Prostate gland (tissue), 2 donors: ENCODE data around the gene STRN3. TPM values are rescaled to one million over a fixed set of nuclear protein-coding genes. Genes with fewer than 3 reads are reported as not detected.

Experiments
- DNase-seq: peaks from one replicate; pipeline ENCODE4 v3.0.0-alpha.2; 2019; ENCODE audit warnings: low spot score
- H3K27ac ChIP-seq, 2 donors: fragments of 200-600 bp; sonication (generic); 2 replicates each; pipeline ENCODE4 v1.5.1; 2017 to 2019
- H3K27me3 ChIP-seq: fragments of 200-600 bp; sonication (generic); replicated peaks from 2 replicates; pipeline ENCODE4 v1.5.1; 2019; ENCODE audit not compliant: insufficient read depth
- H3K36me3 ChIP-seq, 2 donors: fragments of 200-600 bp; sonication (generic); 1 replicate in 1 of 2; 2 replicates in 1 of 2; pipeline versions ENCODE4 v1.5.1 to v1.8.1; 2017 to 2019
- H3K4me1 ChIP-seq: fragments of 200-600 bp; sonication (generic); replicated peaks from 2 replicates; pipeline ENCODE4 v1.5.1; 2019
- H3K4me3 ChIP-seq, 2 donors: fragments of 200-600 bp; sonication (generic); 2 replicates each; pipeline ENCODE4 v1.5.1; 2017 to 2019
- H3K9me3 ChIP-seq: fragments of 200-600 bp; sonication (generic); 2 replicates; pipeline ENCODE4 v1.5.1; 2017
- CTCF ChIP-seq, 4 experiments: fragments of 200-600 bp in 2 of 4; fragments of 450-650 bp in 2 of 4; sonication (generic) in 2 of 4; IDR thresholded peaks; 1 replicate in 3 of 4; 2 replicates in 1 of 4; pipeline ENCODE4 v1.5.1; 2016 to 2019; ENCODE audit warnings: antibody characterized with exemption in 4 of 4, mild to moderate bottlenecking in 2 of 4, moderate library complexity in 2 of 4
- POLR2A ChIP-seq: fragments of 450-650 bp; IDR thresholded peaks from one replicate; pipeline ENCODE4 v1.6.1; 2016; ENCODE audit warnings: antibody characterized with exemption, mild to moderate bottlenecking
- POLR2AphosphoS5 ChIP-seq: sonication (generic); formaldehyde crosslinking; IDR thresholded peaks from one replicate; pipeline ENCODE4 v1.6.1; 2017; ENCODE audit warnings: antibody characterized with exemption
- WGBS: methylation state at CpG from one replicate; pipeline ENCODE4 v1.1.5; 2018; 5-methylcytosine and 5-hydroxymethylcytosine counted together
- intact Hi-C: fragments of 100-400 bp; cut with DNase I; formaldehyde crosslinking; loops from one replicate; pipeline ENCODE4 v1.14.2; 2022
- total RNA-seq, 2 donors: library from RNA; depleted of rRNA; stranded (reverse); fragments of >200 nt; gene quantifications; one replicate each; pipeline ENCODE4 v1.1.0, GENCODE V29; 2016

STRN3 gene
- total RNA-seq, 2 donors from 2014 or later: 25.6 to 40.5 TPM

- no peak overlapping the region for H3K4me3 ChIP-seq
- H3K36me3 ChIP-seq: no peaks in the 10 kb centered on the region
- H3K27ac ChIP-seq: no peak overlapping the region
- no peaks in the 10 kb centered on the region for H3K27me3 ChIP-seq
- WGBS: 88% methylated on average over 1 of the region's 1 CpG
- DNase-seq: no peak
- intact Hi-C loops: no loop called here
- no peaks in the 10 kb centered on the region for H3K4me1 ChIP-seq
- H3K9me3 ChIP-seq: no peaks in the 10 kb centered on the region
- TF ChIP-seq POLR2A: no peak
- no peak for TF ChIP-seq CTCF (IDR thresholded peaks at IDR 0.05)
- TF ChIP-seq POLR2AphosphoS5: no peak
These were observed 11.6 kb upstream of the STRN3 start for GRCh38 chr14:31037709-31038221.

GRCh38 chr14:31036552-31036951, 10.4 kb upstream of the STRN3 start:
- no peak for DNase-seq
- intact Hi-C loops: no loop called here
- no peak overlapping the region for H3K27ac ChIP-seq

GRCh38 chr14:31030469-31030868, 4.3 kb upstream of the STRN3 start:
- no peak overlapping the region for H3K27ac ChIP-seq
- WGBS: 97% methylated on average over 5 of the region's 5 CpGs
- no peaks in the 10 kb centered on the region for H3K4me1 ChIP-seq
- H3K4me3 ChIP-seq: no peak overlapping the region
- H3K36me3 ChIP-seq: no peaks in the 10 kb centered on the region
- intact Hi-C loops: no loop called here
- H3K9me3 ChIP-seq: no peaks in the 10 kb centered on the region
- H3K27me3 ChIP-seq: no peaks in the 10 kb centered on the region
- no peak for TF ChIP-seq POLR2AphosphoS5
- DNase-seq: no peak

More at GRCh38 chr14:31036552-31036951, 10.4 kb upstream of the STRN3 start:
- H3K4me1 ChIP-seq: no peaks in the 10 kb centered on the region
- TF ChIP-seq POLR2A (no peak), POLR2AphosphoS5 (no peak), CTCF (IDR thresholded peaks at IDR 0.05) (no peak)
- no peaks in the 10 kb centered on the region for H3K27me3 ChIP-seq
- no peaks in the 10 kb centered on the region for H3K9me3 ChIP-seq
- H3K4me3 ChIP-seq: no peak overlapping the region
- 99% methylated on average over 4 of the region's 4 CpGs for WGBS
- H3K36me3 ChIP-seq: no peaks in the 10 kb centered on the region

GRCh38 chr14:31029016-31029970, 3.1 kb upstream of the STRN3 start:
- Histone ChIP-seq H3K4me1 (no peaks in the 10 kb centered on the region), H3K27me3 (no peaks in the 10 kb centered on the region), H3K9me3 (no peaks in the 10 kb centered on the region), H3K27ac (no peak overlapping the region), H3K4me3 (no peak overlapping the region), H3K36me3 (no peaks in the 10 kb centered on the region)
- intact Hi-C loops: no loop called here
- no peak for TF ChIP-seq POLR2A
- no peak for TF ChIP-seq POLR2AphosphoS5
- no peak for TF ChIP-seq CTCF (IDR thresholded peaks at IDR 0.05)
- 96% methylated on average over 3 of the region's 3 CpGs for WGBS
- no peak for DNase-seq

- Histone ChIP-seq H3K4me3 (no peak overlapping the region), H3K4me1 (no peaks in the 10 kb centered on the region), H3K9me3 (no peaks in the 10 kb centered on the region), H3K27me3 (no peaks in the 10 kb centered on the region), H3K36me3 (no peaks in the 10 kb centered on the region), H3K27ac (no peak overlapping the region)
- 91% methylated on average over 1 of the region's 1 CpG for WGBS
- no peak for DNase-seq
- TF ChIP-seq CTCF (IDR thresholded peaks at IDR 0.05): no peak
- TF ChIP-seq POLR2A: no peak
- TF ChIP-seq POLR2AphosphoS5: no peak
- intact Hi-C loops: loop anchor here (2.0 kb wide), 1 partner anchor 179 kb away; the partner anchor contains the start of gene HECTD1
These were observed 1.7 kb upstream of the STRN3 start for GRCh38 chr14:31027847-31028246.
